GM12873 (cell line): ENCODE data around the gene OOSP2.

Experiments used
- TF ChIP-seq, protein P1 (sequence below): IDR thresholded peaks from 2 replicates; pipeline ENCODE4 v1.5.1; 2012; ENCODE audit warnings: low read depth, mild to moderate bottlenecking, moderate library complexity, low read length, control low read depth; ENCODE audit not compliant: insufficient read depth; ENCODE audit errors: missing control alignments

The OOSP2 gene

DNA sequence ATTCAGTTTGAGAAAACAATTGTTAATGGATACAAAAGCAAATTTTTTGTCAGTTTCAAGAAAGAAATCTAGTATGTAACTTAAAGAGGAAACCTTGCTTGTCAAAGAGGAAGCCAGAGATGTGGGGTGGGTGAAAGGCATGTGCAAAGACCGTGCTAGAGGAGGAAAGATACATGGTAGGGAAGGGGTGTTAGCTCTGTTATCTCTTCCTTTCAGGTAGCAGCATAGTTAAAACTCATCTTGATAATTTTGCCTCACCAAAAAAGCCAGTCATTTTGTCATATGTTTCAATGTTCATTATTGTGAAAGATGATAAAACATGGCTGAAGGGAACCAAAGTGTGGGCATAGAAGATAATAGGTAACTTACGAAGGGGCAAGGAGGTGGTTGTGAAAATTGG, 45.7 kb downstream of the OOSP2 start:
- TF ChIP-seq, protein P1, sequence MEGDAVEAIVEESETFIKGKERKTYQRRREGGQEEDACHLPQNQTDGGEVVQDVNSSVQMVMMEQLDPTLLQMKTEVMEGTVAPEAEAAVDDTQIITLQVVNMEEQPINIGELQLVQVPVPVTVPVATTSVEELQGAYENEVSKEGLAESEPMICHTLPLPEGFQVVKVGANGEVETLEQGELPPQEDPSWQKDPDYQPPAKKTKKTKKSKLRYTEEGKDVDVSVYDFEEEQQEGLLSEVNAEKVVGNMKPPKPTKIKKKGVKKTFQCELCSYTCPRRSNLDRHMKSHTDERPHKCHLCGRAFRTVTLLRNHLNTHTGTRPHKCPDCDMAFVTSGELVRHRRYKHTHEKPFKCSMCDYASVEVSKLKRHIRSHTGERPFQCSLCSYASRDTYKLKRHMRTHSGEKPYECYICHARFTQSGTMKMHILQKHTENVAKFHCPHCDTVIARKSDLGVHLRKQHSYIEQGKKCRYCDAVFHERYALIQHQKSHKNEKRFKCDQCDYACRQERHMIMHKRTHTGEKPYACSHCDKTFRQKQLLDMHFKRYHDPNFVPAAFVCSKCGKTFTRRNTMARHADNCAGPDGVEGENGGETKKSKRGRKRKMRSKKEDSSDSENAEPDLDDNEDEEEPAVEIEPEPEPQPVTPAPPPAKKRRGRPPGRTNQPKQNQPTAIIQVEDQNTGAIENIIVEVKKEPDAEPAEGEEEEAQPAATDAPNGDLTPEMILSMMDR: no peak

DNA sequence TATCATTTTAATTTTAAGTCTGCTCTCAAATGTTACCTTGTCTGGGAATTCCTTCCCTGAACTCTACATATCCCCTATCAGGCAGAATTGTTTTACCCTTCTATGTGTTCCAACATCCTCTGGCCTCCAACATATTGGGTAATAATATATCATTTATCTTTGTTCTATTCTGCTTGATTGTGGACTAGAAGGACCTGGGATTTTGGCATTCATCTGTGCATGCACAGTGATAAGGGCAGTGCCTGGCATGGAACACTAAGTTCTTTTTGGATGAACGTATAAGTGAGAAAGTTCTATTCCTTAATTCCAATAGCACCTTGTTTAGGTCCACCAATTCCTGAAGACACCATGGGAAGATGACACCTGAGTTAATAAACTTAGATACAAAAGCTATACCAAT, 47.0 kb downstream of the OOSP2 start:
- TF ChIP-seq, protein P1: no peak

DNA sequence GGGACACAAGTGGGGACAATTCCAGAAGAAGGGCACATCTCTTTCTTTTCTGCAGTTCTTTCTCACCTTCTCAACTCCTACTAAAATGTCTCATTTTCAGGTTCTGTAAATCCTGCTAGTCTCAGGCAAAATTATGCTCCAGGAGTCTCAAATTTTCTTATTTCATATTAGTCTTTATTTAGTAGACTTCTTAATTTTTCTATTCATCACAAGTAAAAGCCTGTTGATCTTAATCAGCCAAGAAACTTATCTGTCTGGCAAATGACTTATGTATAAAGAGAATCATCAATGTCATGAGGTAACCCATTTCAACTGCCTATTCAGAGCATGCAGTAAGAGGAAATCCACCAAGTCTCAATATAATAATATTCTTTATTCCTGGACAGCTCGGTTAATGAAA, 48.2 kb downstream of the OOSP2 start, which contains the start of gene MS4A2:
Gene MS4A2 (plus strand): TSS at position 301 of the 400 bp plus-strand sequence. CDS start 102 bp downstream, outside the sequence.
- TF ChIP-seq, protein P1: no peak

DNA sequence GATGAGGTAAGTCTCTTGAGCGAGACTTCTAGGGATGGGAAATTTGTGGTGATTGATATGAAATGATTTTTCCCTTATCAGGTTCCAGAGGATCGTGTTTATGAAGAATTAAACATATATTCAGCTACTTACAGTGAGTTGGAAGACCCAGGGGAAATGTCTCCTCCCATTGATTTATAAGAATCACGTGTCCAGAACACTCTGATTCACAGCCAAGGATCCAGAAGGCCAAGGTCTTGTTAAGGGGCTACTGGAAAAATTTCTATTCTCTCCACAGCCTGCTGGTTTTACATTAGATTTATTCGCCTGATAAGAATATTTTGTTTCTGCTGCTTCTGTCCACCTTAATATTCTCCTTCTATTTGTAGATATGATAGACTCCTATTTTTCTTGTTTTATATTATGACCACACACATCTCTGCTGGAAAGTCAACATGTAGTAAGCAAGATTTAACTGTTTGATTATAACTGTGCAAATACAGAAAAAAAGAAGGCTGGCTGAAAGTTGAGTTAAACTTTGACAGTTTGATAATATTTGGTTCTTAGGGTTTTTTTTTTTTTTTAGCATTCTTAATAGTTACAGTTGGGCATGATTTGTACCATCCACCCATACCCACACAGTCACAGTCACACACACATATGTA, 55.4 kb downstream of the OOSP2 start:
- TF ChIP-seq, protein P1: no peak

DNA sequence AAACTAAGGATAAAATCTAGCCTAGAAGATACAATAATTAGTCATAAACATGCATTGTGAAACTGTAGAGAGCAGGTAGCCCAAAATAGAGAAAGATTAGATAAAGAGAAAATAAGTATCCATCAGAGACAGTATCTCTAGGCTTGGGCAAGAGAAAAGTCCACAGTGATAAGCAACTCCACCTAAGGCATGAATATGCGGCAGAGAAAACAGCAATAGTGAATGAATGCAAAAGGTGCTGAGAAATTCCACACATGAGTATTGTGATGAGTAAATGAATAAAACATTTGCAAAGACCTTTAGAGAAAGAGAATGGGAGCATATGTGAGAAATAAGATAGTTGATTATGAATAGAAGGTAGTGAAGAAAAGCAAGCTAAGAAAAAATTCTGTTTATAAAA, 57.0 kb downstream of the OOSP2 start:
- TF ChIP-seq, protein P1: no peak
